HepG2 (cell line): Measurements from ENCODE around the gene CPB2.

Experiments used
- CHD2 ChIP-seq: IDR thresholded peaks from 2 replicates; pipeline ENCODE4 v1.6.1; 2011; ENCODE audit warnings: low read depth, low read length, improper control_type of control experiment
- CTCF ChIP-seq: sonication (generic); formaldehyde crosslinking; IDR thresholded peaks from 2 replicates; pipeline ENCODE4 v1.5.0; 2020; ENCODE audit warnings: mild to moderate bottlenecking, missing genetic modification reagents, moderate library complexity
- DDIT3 ChIP-seq: sonication (generic); formaldehyde crosslinking; IDR thresholded peaks from 2 replicates; pipeline ENCODE4 v1.4.0; 2020; ENCODE audit warnings: mild to moderate bottlenecking, missing genetic modification reagents
- GMEB1 ChIP-seq: sonication (generic); formaldehyde crosslinking; IDR thresholded peaks from 2 replicates; pipeline ENCODE4 v1.5.1; 2020; ENCODE audit warnings: missing genetic modification reagents, mild to moderate bottlenecking, borderline replicate concordance
- JUNB ChIP-seq: sonication (generic); formaldehyde crosslinking; IDR thresholded peaks from 2 replicates; pipeline ENCODE4 v1.8.0; 2022; ENCODE audit warnings: missing genetic modification reagents, mild to moderate bottlenecking, borderline replicate concordance
- POLR2A ChIP-seq, 2 experiments: IDR thresholded peaks; 2 replicates each; pipeline ENCODE4 v1.6.1; 2011; ENCODE audit warnings: low read depth in 2 of 2, low read length in 2 of 2, mild to moderate bottlenecking in 1 of 2, moderate library complexity in 1 of 2; ENCODE audit not compliant: insufficient read depth in 1 of 2
- ZNF101 ChIP-seq: sonication (generic); formaldehyde crosslinking; IDR thresholded peaks from 2 replicates; pipeline ENCODE4 v1.4.0; 2020; ENCODE audit warnings: mild to moderate bottlenecking, low read depth, missing genetic modification reagents, borderline replicate concordance
- ZNF691 ChIP-seq: sonication (generic); formaldehyde crosslinking; IDR thresholded peaks from 2 replicates; pipeline ENCODE4 v1.4.0; 2020; ENCODE audit warnings: missing genetic modification reagents, low read depth, mild to moderate bottlenecking, borderline replicate concordance
- ZNF776 ChIP-seq: sonication (generic); formaldehyde crosslinking; IDR thresholded peaks from 2 replicates; pipeline ENCODE4 v1.4.0; 2020; ENCODE audit warnings: mild to moderate bottlenecking, missing genetic modification reagents
- TF ChIP-seq, protein P1 (sequence below): sonication (generic); formaldehyde crosslinking; IDR thresholded peaks from 2 replicates; pipeline ENCODE4 v1.4.0; 2020; ENCODE audit warnings: missing genetic modification reagents, borderline replicate concordance
- TF ChIP-seq, protein P2 (sequence below): sonication (generic); formaldehyde crosslinking; IDR thresholded peaks from 2 replicates; pipeline ENCODE4 v1.4.0; 2020; ENCODE audit warnings: missing genetic modification reagents

DNA sequence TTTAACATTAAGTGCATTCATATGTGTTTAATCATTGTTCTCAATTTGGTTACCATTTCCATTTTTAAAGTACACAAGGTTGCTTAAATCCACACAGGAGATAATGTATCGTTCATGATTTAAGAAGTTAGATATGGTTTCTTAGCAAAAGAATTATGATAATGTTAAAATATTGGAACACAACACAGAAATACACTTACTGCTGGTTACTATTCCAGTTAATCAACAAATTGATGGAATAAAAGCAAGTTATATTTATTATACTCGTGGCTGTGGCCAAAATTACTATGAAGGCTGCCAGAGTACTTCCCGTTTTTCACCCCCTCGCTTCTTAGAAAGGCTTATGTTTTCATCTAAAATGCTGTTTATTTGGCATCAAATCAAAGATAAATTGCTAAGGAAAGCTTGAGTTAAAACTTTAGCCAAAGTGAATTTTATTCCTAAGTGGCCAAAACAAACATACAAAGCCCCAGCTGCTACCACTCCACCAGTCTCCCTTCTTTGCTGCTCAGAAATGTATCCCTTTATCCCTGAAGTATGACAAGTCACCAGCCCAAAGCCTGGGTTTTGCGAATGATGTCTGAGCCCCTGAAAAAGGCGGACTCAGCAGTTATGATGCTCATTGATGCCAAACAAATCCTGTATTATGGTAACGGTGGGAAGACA lies 49.4 kb upstream of the CPB2 start:
- TF ChIP-seq JUNB (CRISPR knock-in tag) (no peak), GMEB1 (CRISPR knock-in tag) (no peak), CTCF (CRISPR knock-in tag) (no peak), DDIT3 (CRISPR knock-in tag) (no peak), ZNF776 (no peak), POLR2A (IDR thresholded peaks at IDR 0.05; ENCODE audit: insufficient read depth in 1 of 2, low read depth in 2 of 2, low read length in 2 of 2) (no peak), CHD2 (no peak), ZNF691 (CRISPR knock-in tag) (no peak), ZNF101 (CRISPR knock-in tag) (no peak)
- TF ChIP-seq, protein P1, sequence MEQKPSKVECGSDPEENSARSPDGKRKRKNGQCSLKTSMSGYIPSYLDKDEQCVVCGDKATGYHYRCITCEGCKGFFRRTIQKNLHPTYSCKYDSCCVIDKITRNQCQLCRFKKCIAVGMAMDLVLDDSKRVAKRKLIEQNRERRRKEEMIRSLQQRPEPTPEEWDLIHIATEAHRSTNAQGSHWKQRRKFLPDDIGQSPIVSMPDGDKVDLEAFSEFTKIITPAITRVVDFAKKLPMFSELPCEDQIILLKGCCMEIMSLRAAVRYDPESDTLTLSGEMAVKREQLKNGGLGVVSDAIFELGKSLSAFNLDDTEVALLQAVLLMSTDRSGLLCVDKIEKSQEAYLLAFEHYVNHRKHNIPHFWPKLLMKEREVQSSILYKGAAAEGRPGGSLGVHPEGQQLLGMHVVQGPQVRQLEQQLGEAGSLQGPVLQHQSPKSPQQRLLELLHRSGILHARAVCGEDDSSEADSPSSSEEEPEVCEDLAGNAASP, result no peak
- TF ChIP-seq, protein P2, sequence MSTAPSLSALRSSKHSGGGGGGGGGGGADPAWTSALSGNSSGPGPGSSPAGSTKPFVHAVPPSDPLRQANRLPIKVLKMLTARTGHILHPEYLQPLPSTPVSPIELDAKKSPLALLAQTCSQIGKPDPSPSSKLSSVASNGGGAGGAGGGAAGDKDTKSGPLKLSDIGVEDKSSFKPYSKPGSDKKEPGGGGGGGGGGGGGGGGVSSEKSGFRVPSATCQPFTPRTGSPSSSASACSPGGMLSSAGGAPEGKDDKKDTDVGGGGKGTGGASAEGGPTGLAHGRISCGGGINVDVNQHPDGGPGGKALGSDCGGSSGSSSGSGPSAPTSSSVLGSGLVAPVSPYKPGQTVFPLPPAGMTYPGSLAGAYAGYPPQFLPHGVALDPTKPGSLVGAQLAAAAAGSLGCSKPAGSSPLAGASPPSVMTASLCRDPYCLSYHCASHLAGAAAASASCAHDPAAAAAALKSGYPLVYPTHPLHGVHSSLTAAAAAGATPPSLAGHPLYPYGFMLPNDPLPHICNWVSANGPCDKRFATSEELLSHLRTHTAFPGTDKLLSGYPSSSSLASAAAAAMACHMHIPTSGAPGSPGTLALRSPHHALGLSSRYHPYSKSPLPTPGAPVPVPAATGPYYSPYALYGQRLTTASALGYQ (CRISPR knock-in tag), result no peak
